PC-9 (cell line): ENCODE results near the gene CDR2L.

Source experiments
- EZH2 ChIP-seq: fragments of 200-600 bp; sonication (generic); IDR thresholded peaks from 2 replicates; pipeline ENCODE4 v1.8.0; 2017; ENCODE audit warnings: antibody characterized with exemption, low read depth
- TF ChIP-seq, protein P1 (sequence below): fragments of 200-600 bp; sonication (generic); conservative IDR thresholded peaks from 2 replicates; pipeline ENCODE4 v1.6.1; 2017; ENCODE audit warnings: mixed run types, antibody characterized with exemption, mild to moderate bottlenecking, moderate library complexity

- TF ChIP-seq, protein P1, sequence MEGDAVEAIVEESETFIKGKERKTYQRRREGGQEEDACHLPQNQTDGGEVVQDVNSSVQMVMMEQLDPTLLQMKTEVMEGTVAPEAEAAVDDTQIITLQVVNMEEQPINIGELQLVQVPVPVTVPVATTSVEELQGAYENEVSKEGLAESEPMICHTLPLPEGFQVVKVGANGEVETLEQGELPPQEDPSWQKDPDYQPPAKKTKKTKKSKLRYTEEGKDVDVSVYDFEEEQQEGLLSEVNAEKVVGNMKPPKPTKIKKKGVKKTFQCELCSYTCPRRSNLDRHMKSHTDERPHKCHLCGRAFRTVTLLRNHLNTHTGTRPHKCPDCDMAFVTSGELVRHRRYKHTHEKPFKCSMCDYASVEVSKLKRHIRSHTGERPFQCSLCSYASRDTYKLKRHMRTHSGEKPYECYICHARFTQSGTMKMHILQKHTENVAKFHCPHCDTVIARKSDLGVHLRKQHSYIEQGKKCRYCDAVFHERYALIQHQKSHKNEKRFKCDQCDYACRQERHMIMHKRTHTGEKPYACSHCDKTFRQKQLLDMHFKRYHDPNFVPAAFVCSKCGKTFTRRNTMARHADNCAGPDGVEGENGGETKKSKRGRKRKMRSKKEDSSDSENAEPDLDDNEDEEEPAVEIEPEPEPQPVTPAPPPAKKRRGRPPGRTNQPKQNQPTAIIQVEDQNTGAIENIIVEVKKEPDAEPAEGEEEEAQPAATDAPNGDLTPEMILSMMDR, result no peak
- TF ChIP-seq EZH2, result no peak
These were observed 64.5 kb downstream of the CDR2L start for GRCh38 chr17:75051941-75052340.
